ENCODE measurements around the gene SFTA2.

GRCh38 chr6:30886897-30887255 lies 45.1 kb downstream of the SFTA2 start:
- TF ChIP-seq CTCF (IDR thresholded peaks at IDR 0.05) (no peak), POLR2A (IDR thresholded peaks at IDR 0.05) (no peak)
